ENCODE data around the gene ZNF425.
A peak's percentile ranks its signal among the peaks of the same experiment; 100 is the strongest.
"Not testable (repeated sequence)": the region's sequence is repeated elsewhere in the genome, so short reads cannot be mapped to it uniquely, and the experiment has no call there.

The ZNF425 gene, protein sequence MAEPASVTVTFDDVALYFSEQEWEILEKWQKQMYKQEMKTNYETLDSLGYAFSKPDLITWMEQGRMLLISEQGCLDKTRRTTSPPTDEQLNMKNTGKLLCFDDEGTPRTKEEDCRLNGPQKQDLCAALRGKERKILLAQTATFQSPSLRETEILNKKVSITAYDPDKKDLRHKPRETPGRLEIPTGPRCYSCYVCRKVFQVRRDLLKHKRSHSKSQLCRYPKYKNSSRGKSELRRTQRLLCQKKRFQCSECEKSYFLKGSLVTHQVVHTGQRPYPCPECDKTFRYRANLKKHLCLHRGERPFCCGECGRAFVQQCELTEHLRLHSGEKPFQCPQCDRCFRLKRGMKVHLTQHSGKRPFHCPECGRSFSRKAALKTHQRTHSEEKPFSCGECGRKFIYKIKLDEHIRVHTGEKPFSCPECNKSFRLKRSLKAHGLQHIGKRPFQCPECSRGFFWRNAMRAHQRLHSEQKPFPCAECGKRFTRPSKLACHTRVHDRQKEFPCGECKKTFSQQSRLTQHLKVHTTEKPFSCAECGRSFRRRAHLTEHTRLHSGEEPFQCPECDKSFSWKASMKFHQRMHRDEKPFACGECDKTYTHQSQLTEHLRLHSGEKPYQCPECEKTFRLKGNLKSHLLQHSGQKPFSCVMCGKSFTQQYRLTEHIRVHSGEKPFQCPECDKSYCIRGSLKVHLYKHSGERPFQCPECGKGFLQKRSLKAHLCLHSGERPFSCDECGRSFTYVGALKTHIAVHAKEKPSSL

DNA sequence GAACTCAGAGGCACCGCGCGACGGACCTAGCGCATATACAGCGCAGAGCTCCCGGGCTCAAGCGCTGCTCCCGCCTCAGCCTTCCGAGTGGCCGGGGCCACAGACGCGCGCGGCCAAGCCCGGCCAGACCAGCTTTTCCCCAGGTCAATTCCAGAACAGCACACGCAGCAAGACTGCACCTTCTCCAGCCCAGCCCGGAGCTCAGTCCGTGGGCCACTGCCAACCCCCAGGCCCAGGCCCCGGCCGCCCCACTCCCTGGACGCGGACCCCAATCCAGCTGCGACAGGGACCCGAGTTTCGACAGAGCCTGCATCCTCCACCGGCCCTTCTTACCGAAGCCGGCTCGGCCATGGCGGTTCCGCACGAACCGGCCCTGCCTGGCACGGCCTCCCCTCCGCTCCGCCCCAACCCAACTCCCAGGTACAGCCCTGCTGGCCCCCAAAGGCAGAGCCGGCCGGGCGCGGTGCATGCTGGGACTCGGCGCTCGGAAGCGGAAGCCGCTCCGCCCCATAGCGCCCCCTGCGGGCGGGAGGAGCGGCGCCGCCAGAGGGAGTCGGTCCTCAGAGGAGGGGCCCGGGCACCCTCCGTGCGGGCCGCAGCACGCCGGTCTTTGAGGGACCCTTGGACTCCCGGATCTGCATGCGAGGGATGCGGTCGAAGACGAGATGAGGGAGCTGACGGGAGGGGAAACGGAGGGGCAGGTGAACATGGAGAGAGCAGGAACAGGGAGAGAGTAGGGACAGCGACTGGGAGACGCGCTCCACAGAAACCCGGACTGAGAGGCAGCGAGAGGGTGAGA is at the start of gene ZNF425:
Gene ZNF425 (minus strand): TSS at position 462 of the 799 bp plus-strand sequence. CDS start 111 bp downstream, at position 351.
- peak; percentile 94 for DNase-seq (ENCODE audit: low read depth)

DNA sequence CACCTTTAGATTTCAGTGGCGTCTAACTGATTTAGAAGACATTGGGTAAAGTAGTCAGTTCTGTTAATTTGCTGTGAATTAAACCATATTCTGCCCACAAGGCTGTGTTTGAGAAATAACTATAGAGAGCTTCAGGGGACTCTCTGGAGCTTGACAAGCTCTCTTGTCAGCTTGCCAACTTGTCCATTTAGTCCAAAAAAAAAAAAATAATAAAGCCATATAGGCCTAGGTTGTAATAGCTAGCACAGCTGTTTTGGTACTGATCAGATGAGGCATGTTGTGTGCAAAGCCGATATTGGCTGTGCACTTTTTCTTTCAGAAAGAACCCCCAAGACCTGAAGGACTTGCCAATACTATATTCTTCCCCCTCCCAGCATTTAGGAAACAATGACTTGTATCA is 49.0 kb upstream of the ZNF425 start:
- DNase-seq (ENCODE audit: low read depth), result no peak

DNA sequence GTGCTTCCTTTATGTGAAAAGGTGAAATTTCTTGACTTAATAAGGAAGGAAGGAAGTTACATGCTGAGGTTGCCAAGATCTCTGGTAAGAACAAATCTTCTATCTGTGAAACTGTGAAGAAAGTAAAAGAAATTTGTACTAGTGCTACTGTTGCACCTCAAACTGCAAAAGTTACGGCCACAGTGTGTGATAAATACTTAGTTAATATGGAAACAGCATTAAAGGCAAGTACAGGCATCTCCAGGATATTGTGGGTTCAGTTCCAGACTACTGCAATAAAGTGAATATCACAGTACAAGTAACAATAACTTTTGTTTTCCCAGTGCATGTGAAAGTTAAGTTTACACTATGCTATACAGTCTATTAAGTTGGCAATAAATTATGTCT is 46.4 kb upstream of the ZNF425 start:
- DNase-seq (ENCODE audit: low read depth), result no peak

DNA sequence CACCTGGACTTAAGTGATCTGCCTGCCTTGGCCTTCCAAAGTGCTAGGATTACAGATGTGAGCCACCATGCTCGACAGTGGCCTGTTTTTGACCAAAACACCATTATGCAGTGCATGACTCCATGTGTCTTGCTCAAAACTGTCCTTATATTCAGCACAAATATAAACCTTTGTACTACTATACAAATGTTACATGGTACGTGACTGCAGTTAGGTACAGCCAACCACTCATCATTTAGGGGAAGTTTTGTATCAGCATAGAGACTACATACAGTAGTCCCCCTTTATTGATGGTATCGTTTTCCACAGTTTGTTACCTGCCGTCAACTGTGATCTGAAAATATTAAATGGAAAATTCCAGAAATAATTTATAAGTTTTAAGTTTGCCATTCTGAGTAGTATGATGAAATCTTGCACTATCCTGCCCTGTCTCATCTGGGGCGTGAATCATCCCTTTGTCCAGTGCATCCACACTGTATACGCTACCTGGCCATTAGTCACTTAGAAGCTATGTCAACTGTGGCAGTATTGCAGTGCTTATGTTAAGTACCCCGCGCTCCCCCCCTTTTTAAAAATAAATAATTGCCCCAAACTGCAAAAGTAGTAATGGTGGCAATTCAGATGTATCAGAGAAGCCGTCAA is 45.9 kb upstream of the ZNF425 start:
- peak; percentile 84 for DNase-seq (ENCODE audit: low read depth)

DNA sequence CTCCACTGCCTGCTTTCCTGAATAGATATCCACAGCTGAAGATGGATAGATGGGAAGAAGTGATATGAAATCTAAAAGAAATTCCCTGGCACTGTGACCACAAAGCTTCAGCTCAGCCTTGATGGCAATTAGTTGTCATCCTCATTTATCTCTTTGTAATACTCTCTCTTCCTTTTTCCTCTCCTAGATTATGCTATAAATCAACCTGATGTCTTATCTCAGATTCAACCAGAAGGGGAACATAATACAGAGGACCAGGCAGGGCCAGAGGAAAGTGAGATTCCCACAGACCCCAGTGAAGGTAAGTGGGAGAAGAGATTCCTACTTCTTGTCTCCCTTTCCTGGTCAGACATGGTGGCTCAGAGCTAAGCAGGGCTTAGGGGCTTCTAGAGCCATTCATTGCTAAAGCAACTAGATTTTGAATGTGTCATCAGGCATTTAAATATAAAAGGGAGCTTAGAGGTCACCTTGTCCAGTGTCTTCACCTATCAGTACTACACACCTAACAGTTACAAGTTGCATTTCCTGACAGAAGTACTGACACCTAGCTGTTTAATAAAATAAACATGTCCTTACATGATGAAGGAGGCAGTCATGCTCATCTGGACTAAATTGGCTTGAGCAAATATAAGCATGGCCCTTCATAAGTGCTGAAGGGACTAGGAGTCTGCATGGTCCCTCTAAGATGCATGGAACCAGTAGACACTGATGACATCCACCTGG is 40.7 kb upstream of the ZNF425 start:
- DNase-seq (ENCODE audit: low read depth), result no peak

DNA sequence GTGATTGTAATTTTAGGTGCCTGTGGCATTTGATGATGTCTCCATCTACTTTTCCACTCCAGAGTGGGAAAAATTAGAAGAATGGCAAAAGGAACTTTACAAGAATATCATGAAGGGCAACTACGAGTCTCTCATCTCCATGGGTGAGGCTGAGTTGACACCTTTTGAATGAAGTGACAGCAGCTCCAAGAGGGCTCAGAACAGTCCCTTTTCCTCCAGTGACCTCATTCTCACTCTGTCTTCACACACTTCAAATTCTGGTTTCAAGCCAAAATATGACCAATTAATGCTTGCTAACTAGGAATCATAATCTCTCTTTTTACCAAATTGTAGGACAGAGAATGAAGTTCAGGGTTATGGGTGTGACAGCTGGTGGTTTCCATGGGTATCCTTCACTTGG is 40.0 kb upstream of the ZNF425 start:
- no peak for DNase-seq (ENCODE audit: low read depth)

DNA sequence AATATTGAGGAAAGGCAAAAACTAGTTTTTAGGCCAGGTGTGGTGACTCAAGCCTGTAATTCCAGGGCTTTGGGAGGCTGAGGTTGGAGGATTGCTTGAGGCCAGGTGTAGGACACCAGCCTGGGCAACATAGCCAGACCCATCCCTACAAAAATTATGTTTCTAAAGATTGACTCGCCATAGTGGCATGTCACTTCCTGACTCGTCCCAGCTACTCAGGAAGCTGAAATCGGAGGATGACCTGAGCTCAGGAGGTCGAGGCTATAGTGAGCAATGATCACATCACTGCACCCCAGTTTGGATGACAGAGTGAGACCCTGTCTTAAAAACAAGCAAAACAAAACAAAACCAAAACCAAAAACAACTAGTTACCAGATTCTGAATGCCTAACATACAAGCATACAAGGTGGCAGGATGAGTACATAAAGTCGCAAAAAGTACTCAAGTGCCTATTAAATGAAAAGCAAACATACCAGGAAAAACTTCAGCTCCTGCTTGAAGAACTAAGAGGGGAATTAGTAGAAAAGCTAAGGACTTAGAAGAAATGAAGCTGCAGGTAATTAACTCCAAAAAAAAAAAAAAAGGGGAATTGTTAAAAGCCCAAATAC is 35.2 kb upstream of the ZNF425 start:
- peak; percentile 75 for DNase-seq (ENCODE audit: low read depth)

DNA sequence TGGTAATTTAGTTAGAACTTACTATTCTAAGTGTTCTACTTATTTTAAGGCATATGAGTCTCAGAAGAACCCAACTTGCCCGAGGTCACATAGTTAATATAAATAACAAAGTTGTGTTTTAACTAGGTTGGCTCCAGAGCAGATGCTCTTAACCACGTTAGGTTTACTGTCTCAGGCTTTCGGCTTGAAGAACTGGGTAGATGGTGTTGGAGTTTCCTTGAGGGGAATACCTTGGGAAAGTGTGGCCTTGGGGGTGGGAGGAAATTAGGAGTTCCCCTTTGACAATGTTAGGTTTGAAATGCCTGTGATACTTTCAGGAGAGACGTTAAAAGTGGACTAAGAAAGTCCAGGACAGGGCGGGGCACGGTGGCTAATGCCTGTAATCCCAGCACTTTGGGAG is 30.8 kb upstream of the ZNF425 start:
- no peak for DNase-seq (ENCODE audit: low read depth)

DNA sequence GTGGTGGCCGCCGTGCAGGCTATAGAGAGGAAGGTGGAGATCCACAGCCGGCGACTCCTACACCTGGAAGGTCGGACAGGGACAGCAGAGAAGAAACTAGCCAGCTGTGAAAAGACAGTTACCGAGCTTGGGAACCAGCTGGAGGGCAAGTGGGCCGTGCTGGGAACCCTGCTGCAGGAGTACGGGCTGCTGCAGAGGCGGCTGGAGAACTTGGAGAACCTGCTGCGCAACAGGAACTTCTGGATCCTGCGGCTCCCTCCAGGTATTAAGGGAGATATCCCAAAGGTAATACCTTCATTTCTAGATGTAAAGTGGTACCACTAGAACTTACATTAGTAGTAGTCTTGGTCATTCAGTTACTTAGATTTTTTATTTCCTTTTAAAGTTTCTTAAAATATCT is 27.9 kb upstream of the ZNF425 start:
- no peak for DNase-seq (ENCODE audit: low read depth)

DNA sequence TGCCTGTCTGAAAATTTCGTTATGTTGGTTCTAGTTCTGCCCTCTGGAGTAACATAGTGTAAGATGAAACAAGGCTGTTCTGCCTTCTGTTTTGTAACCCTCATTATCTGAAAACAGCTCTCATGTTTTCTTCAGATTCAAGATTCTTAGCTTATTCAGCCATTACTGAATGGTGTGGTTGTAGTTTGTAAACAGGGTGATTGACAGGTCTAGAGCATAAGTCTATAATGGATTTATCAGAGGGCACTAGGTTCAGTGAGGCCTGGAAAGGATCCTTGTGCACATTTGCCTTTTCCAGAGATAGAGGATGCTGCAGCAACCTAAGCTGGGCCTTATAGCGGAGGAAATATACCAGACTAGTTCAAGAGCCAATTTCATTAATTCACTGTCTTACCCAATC is 27.2 kb upstream of the ZNF425 start:
- no peak for DNase-seq (ENCODE audit: low read depth)

DNA sequence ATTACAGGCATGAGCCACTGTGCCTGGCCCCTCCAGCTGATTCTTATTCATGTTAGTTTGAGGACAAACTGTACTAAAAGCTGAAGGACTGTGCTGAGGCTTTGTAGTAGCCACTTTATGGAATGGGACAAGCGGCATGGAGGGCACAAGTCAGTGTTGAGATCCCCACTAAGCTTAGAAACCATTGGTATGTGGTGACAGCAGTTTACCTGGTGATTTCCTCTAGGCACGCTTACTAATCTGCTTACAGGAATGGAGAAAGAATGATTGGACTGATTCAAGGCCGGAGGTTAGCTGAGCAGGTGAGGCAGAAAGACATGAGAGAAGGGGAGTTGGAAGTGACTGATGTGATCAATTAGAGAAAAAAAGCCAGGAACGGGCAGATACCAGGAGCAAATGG is 24.9 kb upstream of the ZNF425 start:
- DNase-seq (ENCODE audit: low read depth), result no peak

DNA sequence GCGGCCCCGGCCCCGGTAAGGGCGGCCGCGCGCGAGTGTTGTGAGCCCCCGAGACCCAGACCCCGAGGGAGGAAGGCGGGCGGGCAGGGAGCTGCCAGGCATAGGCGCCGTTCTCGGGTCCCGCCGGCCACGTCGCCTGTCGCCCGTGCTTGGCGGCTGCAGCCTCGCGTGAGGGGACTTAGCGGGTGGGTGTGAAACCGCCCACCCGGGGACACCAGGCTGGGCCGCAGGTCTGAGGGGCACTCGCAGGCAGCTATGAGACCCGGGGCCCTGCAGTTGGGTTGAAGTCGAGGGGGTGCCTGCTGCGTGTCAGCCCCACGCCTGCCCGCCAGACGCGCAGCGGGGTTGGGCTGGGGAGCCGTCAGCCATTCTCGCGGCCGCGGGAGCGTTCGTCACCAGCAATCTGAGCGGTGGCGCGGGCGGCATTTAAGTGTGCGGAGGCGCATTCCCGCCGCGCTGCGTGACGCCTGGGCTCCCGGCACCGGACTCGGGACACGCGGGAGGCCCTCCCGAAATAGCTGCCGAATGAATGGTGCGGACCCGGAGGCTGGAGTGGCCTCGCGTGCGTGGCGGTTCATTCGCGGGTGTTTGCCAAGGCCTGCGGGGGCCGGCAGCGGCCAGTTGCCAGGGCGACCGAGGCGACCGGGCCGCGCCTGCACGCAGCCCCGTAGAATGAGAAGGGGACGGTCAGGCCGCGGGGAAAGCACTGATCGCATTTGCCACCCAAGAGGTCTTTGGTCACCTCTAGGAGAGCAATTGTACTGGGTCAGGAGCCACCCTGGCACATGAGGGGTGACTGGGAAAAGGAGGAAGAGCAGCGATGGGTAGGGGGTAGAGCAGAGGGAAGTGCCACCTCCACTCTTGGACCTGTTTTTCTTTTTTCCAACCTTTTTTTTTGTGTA is 21.9 kb upstream of the ZNF425 start:
- peak; percentile 70 for DNase-seq (ENCODE audit: low read depth)

DNA sequence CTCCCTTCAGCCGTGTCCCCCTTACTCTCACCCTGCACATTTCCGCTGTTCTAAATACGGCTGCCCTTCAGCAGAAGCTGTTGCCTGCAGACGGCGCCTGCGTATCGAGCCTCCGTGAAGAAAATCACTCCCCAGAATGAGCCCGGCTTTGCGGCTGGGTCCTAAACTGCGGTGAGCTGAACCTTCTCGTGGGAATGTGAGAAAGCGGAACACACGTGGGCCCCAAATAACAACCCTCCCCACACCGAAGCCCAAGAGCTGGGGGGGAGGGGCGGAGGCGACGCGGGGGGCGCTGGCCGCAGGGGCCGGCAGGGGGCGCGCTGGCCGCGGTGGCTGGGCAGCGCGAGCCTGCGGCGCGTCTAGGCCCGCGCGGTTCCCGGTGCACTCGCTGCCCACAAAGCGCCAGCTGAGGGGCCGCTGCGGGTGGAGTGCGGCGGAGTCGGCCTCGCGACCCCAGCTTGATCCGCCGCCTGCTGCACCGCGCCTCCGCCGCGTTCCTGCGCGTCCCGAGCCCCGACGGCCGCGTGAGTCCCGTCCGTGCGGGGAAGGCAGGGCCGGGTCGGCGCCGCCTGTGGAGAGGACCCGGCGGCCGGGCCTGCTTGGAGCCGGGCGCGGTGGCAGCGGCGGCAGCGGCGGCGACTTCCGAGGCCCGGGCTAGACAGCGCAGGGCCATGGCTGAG is 21.1 kb upstream of the ZNF425 start, which contains the start of gene ZNF398:
Gene ZNF398 (plus strand): TSS at position 382 of the 680 bp plus-strand sequence. CDS start 290 bp downstream, at position 672.
- peak; percentile 80 for DNase-seq (ENCODE audit: low read depth)

DNA sequence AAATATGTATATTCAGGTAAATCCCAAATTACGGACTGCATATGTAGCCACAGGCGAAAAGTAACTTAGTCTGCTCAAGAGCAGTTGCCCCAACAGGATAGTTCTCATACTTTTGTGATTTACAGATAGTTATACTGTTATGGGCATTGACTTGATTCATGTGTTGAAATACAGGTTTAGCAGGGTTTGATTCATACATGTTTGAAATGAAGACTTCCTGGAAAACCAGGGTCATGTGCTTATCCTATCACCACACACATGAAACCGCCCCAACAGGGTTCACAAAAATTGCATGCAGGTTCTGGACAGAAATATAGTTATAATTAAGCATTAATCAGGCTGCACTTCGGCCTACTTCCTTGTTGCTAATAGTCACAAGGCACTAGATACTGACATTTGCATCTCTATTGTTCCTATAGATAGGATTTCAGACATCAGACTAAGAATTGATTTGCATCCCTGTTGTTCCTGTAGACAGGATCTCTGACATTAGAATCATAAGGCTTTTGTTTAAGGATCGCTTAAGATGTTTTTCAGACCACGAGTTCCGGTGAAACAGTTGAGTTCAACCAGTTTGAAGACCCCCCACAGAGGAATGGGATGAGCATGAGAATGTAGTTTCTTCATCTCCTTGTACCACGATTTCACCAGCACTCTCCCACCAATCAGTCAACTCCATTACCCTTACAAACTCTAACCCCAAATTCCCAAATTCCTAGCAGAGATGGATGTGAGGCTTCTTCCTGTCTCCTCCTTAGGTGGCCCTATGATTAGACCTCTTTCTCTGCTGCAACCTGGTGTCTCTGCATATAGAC is 19.1 kb upstream of the ZNF425 start:
- DNase-seq (ENCODE audit: low read depth), result no peak

DNA sequence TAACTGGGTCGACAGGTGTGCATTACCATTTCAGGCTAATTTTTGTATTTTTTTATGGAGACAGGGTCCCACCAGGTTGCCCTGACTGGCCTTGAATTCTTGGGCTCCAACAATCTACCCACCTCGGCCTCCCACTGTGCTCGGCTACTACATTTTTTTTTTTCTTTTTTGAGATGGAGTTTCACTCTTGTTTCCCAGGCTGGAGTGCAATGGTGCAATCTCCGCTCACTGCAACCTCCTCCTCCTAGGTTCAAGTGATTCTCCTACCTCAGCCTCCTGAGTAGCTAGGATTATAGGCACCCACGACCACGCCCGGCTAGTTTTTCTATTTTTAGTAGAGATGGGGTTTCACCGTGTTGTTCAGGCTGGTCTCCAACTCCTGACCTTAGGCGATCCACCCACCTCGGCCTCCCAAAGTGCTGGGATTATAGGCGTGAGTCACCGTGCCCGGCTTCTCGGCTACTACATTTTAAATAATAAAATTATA is 18.4 kb upstream of the ZNF425 start:
- DNase-seq (ENCODE audit: low read depth), result not testable (repeated sequence)

DNA sequence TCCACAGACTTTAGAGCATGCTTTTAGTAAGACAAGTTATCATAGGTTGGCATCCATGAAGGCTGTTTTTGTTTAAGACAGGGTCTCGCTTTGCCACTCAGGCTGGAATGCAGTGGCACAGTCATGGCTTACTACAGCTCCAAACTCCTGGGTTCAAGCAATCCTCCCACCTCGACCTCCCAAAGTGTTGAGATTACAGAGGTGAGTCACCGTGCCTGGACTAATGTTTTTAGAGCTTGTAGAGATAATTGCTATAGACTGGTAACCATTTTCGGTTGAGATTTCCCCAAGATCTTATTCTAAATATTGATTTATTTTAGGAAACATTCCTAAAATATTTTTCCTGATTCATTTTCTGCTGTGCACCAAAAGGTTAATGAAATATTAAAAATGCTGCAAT is 15.8 kb upstream of the ZNF425 start:
- DNase-seq (ENCODE audit: low read depth), result no peak

DNA sequence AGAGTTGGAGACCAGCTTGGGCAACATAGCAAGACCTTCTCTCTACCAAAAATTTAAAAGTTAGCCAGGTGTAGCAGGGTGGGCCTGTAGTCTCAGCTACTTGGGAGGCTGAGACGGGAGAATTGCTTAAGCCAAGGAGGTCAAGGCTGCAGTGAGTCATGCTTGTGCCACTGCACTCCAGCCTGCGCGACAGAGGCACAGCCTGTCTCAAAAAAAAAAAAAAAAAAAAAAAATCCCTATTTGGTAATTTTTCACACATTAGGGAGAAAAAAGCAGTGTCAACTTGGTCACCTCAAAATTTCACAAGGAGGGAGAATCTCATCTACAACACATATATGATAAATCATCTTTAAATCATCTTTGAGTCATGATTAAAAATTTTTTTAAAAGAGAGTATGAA is 14.7 kb upstream of the ZNF425 start:
- DNase-seq (ENCODE audit: low read depth), result peak; percentile 30

DNA sequence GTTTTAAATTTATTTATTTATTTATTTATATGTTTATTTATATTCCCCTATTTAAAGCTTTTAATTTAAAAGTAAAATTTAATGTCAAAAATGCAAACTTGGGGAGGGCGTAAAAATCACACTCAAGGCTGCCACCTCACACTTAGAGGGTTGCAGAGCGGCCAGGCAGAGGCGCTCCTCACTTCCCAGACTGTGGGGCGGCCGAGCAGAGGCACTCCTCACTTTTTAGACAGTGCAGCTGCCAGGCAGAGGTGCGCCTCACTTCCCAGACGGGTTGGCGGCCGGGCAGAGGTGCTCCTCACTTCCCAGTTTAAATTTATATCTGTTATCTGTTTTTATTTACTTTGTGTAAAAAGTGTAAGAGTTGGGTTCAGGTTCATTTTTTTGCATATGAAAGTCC is 10.0 kb upstream of the ZNF425 start:
- DNase-seq (ENCODE audit: low read depth), result no peak
